HG03571 (cell line): Measurements from ENCODE around the gene RBFOX2.
"Not testable (repeated sequence)": the region's sequence is repeated elsewhere in the genome, so short reads cannot be mapped to it uniquely, and the experiment has no call there.

Experiments used
- ATAC-seq: cut with Tn5 transposase; IDR thresholded peaks from one replicate; pipeline ENCODE4 v1.9.1; 2021; ENCODE audit not compliant: unreplicated experiment

Gene RBFOX2

GRCh38 chr22:36044517-36044916 is 15.9 kb upstream of the RBFOX2 start:
- not testable (repeated sequence) for ATAC-seq

GRCh38 chr22:36042240-36042639 is 13.6 kb upstream of the RBFOX2 start:
- no peak for ATAC-seq

- no peak for ATAC-seq
Observed at GRCh38 chr22:36039125-36039524, 10.5 kb upstream of the RBFOX2 start.

GRCh38 chr22:36037102-36037758 is 8.6 kb upstream of the RBFOX2 start:
- ATAC-seq: no peak

- ATAC-seq: no peak
Observed at GRCh38 chr22:36036167-36036624, 7.6 kb upstream of the RBFOX2 start.

- no peak for ATAC-seq
Observed at GRCh38 chr22:36032611-36033010, 4.0 kb upstream of the RBFOX2 start.

GRCh38 chr22:36029406-36029755 is 757 bp upstream of the RBFOX2 start:
- ATAC-seq: no peak

- ATAC-seq: no peak
Observed at GRCh38 chr22:36027935-36028645, 534 bp downstream of the RBFOX2 start.

- no peak for ATAC-seq
Observed at GRCh38 chr22:36027579-36027934, 1.1 kb downstream of the RBFOX2 start.

- no peak for ATAC-seq
Observed at GRCh38 chr22:36026741-36027140, 1.9 kb downstream of the RBFOX2 start.

GRCh38 chr22:36022697-36023096 is 5.9 kb downstream of the RBFOX2 start:
- no peak for ATAC-seq

GRCh38 chr22:36022162-36022561 is 6.5 kb downstream of the RBFOX2 start:
- ATAC-seq: no peak

GRCh38 chr22:36021606-36022153 is 6.9 kb downstream of the RBFOX2 start:
- no peak for ATAC-seq

- not testable (repeated sequence) for ATAC-seq
Observed at GRCh38 chr22:36020865-36021264, 7.8 kb downstream of the RBFOX2 start.

GRCh38 chr22:36017651-36018091 is 11.0 kb downstream of the RBFOX2 start:
- ATAC-seq: no peak

- no peak for ATAC-seq
Observed at GRCh38 chr22:36016684-36017083, 11.9 kb downstream of the RBFOX2 start.

GRCh38 chr22:36015811-36016529 is 12.7 kb downstream of the RBFOX2 start:
- no peak for ATAC-seq

GRCh38 chr22:36015155-36015810 is 13.3 kb downstream of the RBFOX2 start:
- no peak for ATAC-seq

- no peak for ATAC-seq
Observed at GRCh38 chr22:36014546-36015074, 14.0 kb downstream of the RBFOX2 start.

- no peak for ATAC-seq
Observed at GRCh38 chr22:36012332-36012731, 16.3 kb downstream of the RBFOX2 start.

GRCh38 chr22:36010882-36011281 is 17.7 kb downstream of the RBFOX2 start:
- ATAC-seq: no peak
